GM12801 (cell line): ENCODE measurements around the gene DAB2IP.

Source experiments
- TF ChIP-seq, protein P1 (sequence below): IDR thresholded peaks from one replicate; pipeline ENCODE4 v1.5.1; 2011; ENCODE audit warnings: control low read depth; ENCODE audit not compliant: insufficient read length; ENCODE audit errors: extremely low read depth

The DAB2IP gene

DNA sequence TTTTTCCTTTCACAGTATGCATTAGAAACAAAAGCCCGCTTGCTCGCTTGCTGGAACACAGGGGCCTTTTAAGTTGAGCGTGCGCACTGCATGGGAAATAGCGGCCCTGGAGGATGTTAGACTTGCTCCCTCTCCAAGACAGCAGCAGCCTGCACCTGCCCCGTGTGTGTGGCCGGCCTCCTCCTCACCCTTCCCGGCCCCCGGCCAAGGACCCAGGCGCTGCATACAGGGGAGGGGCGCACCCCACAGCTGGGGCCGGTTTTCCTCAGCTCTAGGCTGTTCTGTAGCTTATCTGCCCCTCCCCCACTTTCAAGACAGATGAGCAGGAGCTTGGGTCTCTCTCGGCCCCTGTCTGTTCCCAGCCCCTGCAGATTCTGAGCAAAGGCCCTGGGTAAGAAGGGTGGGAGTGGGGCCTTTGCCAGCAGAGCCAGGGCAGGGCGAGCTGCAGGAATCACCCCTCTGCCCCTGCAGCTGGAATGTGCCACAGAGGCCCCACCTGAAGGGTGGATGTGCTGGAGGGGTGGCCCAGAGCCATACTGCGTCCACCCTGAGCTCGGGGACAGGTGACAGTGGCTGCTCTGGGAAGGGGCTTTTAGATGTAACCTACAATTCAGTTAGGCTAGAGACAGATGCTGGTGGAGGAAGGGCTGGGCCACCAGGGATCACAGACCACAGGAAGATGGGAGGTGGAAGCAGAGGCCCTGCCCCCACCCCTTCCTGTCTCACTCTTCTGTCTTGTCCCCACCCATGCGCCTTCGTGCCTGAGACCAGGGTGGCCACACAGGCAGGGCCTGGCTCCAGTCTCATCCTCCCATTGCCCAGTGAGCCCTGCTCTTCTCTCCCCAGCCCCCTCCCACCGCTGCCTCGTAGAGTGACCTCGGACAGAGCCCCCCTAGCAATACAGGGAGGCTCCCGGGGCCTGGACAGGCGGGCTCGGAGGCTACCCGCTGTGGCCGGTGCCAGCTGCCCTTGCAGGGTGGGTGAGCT, 132.4 kb downstream of the DAB2IP start:
- TF ChIP-seq, protein P1, sequence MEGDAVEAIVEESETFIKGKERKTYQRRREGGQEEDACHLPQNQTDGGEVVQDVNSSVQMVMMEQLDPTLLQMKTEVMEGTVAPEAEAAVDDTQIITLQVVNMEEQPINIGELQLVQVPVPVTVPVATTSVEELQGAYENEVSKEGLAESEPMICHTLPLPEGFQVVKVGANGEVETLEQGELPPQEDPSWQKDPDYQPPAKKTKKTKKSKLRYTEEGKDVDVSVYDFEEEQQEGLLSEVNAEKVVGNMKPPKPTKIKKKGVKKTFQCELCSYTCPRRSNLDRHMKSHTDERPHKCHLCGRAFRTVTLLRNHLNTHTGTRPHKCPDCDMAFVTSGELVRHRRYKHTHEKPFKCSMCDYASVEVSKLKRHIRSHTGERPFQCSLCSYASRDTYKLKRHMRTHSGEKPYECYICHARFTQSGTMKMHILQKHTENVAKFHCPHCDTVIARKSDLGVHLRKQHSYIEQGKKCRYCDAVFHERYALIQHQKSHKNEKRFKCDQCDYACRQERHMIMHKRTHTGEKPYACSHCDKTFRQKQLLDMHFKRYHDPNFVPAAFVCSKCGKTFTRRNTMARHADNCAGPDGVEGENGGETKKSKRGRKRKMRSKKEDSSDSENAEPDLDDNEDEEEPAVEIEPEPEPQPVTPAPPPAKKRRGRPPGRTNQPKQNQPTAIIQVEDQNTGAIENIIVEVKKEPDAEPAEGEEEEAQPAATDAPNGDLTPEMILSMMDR: no peak

DNA sequence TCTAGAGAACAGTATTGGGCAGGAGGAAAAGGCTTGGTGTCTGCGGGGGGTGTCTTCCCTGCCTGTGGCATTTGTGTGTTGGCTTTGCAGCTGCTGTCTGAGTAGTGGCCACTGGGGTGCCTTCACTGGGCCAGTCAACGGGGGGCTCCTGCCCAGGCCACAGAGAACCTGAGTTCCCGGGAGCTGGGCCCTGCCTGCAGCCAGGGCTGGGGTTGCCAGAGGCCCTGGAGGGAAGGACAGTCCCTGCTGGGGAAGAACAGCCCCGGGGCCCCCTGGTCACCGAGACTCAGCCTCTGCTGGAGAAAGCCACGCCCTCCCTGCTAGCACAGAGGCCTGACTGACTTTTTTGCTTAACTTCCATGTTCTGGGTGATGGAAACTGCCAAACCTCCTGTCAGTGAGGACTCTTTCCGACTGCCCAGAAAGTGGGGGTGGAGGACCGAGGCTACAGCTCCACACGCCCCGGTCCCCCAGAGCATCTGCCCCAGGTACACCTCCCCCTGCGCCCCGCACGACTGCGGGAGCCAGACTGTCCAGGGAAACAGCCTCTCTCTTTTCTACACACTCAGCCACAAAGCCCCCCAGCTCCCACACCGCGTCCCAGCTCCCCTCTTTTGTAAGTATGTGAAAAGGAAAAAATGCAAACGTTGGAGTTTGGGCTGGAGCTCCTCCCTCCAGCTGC, 133.4 kb downstream of the DAB2IP start:
- TF ChIP-seq, protein P1: no peak

DNA sequence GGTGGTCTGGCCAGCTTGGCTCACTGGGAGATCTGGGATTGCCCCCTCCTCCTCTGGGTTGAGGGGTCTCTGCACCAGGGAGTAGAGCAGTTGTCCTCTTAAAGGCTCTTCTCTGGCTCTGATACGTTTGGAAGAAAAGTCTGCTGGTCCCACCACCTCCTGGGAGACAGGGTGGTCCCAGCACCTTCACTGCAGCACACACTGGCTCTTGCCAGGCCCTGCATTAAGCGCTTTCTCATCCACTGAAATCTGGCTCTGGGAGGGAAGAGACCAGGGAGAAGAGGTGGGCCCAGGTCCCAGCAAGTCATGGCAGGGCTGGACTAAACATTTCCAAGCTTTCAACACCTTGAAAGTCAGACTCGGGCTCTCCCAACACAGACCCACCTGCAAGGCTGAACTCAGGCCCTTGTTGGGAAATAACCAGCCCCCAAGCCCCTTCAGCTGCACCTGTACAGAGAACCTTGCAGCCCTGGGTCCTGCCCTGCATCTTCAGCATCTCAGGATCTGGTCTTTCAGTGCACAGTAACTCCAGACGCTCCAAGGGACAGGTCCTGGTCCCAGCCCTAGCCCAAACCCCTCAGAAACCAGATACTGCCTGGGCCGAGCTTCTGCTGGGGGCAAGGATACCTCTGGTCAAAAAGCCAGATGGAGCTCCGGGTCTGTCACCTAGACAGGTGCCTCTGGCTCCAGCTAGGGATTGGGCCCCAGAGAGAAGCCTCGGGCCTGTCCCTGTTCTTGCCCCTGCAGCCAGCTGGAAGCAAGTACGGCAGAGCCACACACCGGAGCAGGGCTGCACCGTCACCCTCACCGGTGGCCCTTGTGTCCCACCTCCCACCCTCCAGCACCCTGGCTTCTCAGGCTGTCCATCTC, 134.5 kb downstream of the DAB2IP start:
- TF ChIP-seq, protein P1: no peak

DNA sequence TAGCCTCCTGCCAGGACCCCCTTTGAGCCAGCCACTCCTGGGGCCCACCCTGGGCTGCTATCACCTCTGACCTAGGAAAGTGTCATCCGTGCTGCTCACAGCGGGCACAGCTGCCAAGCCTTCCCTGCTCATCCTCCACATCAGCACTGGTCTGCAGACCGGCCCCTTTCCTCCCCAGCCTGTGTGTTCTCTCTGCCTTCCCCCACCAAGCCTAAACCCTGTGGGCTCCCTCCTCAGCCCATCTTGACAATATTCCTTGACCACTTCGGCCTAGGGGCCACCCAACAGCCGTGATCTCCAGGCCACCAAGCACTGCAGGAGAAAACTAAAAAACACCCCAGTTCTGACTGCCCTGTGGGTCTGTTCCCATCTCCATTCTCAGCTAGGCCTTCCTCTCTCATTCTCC, 135.1 kb downstream of the DAB2IP start:
- TF ChIP-seq, protein P1: no peak

DNA sequence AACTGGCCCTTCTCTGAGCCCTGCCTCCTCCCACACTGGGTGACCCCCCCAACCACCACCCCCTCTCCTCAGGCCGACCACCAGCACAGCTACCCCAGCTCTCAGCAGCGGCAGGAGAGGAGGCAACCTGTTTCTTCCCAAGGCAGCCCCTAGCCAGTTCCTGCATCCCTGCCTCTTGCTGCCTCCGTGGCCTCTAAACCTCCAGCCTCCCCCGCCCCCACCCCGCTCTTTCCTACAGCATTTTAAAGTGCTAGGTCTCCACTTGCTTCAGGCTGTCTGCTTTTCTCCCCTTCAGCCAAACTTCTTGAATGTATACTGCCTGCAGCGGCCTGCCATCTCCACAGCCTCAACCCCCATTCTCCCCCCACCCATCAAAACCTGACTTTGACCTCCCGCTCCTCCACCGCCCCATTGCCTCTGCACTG, 135.6 kb downstream of the DAB2IP start:
- TF ChIP-seq, protein P1: no peak

DNA sequence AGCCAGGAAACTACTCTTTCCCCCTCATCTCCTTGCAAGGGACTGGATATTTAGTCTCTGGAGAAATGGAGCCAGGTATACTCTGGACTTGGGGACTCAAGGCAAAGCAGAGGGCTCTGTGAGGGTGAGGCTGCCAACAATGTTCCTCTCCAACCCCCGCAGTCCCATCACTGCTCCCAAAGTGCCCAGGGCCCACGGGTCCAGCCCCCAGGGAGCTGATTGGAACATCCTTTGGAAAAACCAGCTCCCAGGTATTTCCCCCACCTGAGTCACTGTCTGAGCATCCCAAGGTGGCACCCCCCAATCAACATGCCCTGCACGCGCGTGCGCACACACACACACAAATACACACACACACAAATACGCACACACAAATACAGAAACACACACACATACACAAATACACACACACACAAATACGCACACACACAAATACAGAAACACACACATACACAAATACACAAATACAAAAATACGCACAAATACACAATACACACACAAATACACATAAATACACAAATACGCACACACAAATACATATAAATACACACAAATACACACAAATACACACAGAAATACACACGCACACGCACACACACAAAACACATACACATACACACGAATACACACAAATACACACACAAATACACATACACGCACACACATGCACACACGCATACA, 137.4 kb downstream of the DAB2IP start:
- TF ChIP-seq, protein P1: no peak
